HepG2 (cell line): ENCODE data around the gene PLP1. TPM values are rescaled to one million over a fixed set of nuclear protein-coding genes. Genes with fewer than 3 reads are reported as not detected.

Source experiments
- BRCA1 ChIP-seq: sonication (generic); formaldehyde crosslinking; IDR thresholded peaks from 2 replicates; pipeline ENCODE4 v1.4.0; 2020; ENCODE audit warnings: missing genetic modification reagents
- CCAR2 ChIP-seq: fragments of 200-400 bp; formaldehyde crosslinking; optimal IDR thresholded peaks from 2 replicates; pipeline ENCODE3; 2018; ENCODE audit warnings: low read depth, mild to moderate bottlenecking, low read length, moderate library complexity
- HDAC2 ChIP-seq: sonication (generic); formaldehyde crosslinking; IDR thresholded peaks from 2 replicates; pipeline ENCODE4 v1.4.0; 2020; ENCODE audit warnings: missing genetic modification reagents
- HMG20A ChIP-seq: IDR thresholded peaks from 2 replicates; pipeline ENCODE4 v1.6.1; 2016; ENCODE audit warnings: borderline replicate concordance
- SSRP1 ChIP-seq: IDR thresholded peaks from 2 replicates; pipeline ENCODE4 v1.6.1; 2016; ENCODE audit warnings: control low read depth
- ZNF790 ChIP-seq: sonication (generic); formaldehyde crosslinking; IDR thresholded peaks from 2 replicates; pipeline ENCODE4 v1.8.0; 2022; ENCODE audit warnings: missing genetic modification reagents, mild to moderate bottlenecking, borderline replicate concordance
- ZSCAN25 ChIP-seq: sonication (generic); formaldehyde crosslinking; IDR thresholded peaks from 2 replicates; pipeline ENCODE4 v1.8.0; 2022; ENCODE audit warnings: mild to moderate bottlenecking, missing genetic modification reagents
- polyA plus RNA-seq, 8 experiments: library from polyadenylated mRNA; depleted of rRNA in 3 of 8; stranded (reverse) in 7 of 8; unstranded in 1 of 8; fragments of >200 nt; fragmentation: Illumina TruSeq in 4 of 8; extraction: Trizol in 4 of 8; gene quantifications; 2 replicates each; pipeline versions ENCODE4 v1.2.1 to v1.2.3, GENCODE V29; 2011 to 2016; ENCODE audit warnings: low read depth in 4 of 8, missing spikeins in 1 of 8, mixed read lengths in 1 of 8; ENCODE audit not compliant: insufficient read depth in 1 of 8
- total RNA-seq, 5 experiments: library from RNA; depleted of rRNA; stranded (reverse); fragments of >200 nt; fragmentation: Illumina TruSeq; extraction: Trizol; gene quantifications; 2 replicates each; pipeline ENCODE4 v1.2.3, GENCODE V29; 2016; ENCODE audit warnings: low read depth in 1 of 5
- TF ChIP-seq, protein P1 (sequence below): sonication (generic); formaldehyde crosslinking; IDR thresholded peaks from 2 replicates; pipeline ENCODE4 v1.9.0; 2021; ENCODE audit warnings: missing genetic modification reagents, borderline replicate concordance
- TF ChIP-seq, protein P2 (sequence below): sonication (generic); formaldehyde crosslinking; IDR thresholded peaks from 2 replicates; pipeline ENCODE4 v1.9.0; 2022; ENCODE audit warnings: missing genetic modification reagents, mild to moderate bottlenecking, borderline replicate concordance

PLP1 gene
- total and polyA plus RNA-seq, 2 of the 13 experiments (the other 11 are each of a cell fraction or from before 2014, with no cell fraction given) = 0.15 to 0.27 TPM

DNA sequence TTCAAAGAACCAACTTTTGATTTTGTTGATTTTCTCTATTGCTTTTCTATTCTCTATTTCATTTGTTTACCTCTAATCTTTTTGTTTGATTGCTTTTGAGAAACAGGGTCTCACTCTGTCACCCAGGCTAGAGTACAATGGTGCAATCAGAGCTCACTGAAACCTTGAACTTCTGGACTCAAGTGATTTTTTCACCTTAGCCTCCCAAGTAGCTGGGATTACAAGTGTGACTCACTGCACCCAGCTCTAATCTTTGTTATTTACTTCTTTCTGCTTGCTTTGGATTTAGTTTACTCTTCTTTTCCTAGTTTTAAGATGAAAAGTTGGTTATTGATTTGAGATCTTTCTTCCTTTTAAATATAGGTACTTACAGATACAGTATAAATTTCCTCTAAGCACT lies 29.2 kb downstream of the PLP1 start (continued):
- TF ChIP-seq ZSCAN25 (CRISPR knock-in tag) = no peak
- TF ChIP-seq HDAC2 (CRISPR knock-in tag) = no peak
- TF ChIP-seq BRCA1 (CRISPR knock-in tag) = no peak
- no peak for TF ChIP-seq SSRP1 (CRISPR knock-in tag)
- TF ChIP-seq, protein P1, sequence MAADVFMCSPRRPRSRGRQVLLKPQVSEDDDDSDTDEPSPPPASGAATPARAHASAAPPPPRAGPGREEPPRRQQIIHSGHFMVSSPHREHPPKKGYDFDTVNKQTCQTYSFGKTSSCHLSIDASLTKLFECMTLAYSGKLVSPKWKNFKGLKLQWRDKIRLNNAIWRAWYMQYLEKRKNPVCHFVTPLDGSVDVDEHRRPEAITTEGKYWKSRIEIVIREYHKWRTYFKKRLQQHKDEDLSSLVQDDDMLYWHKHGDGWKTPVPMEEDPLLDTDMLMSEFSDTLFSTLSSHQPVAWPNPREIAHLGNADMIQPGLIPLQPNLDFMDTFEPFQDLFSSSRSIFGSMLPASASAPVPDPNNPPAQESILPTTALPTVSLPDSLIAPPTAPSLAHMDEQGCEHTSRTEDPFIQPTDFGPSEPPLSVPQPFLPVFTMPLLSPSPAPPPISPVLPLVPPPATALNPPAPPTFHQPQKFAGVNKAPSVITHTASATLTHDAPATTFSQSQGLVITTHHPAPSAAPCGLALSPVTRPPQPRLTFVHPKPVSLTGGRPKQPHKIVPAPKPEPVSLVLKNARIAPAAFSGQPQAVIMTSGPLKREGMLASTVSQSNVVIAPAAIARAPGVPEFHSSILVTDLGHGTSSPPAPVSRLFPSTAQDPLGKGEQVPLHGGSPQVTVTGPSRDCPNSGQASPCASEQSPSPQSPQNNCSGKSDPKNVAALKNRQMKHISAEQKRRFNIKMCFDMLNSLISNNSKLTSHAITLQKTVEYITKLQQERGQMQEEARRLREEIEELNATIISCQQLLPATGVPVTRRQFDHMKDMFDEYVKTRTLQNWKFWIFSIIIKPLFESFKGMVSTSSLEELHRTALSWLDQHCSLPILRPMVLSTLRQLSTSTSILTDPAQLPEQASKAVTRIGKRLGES = no peak
- TF ChIP-seq CCAR2 = no peak
- TF ChIP-seq, protein P2, sequence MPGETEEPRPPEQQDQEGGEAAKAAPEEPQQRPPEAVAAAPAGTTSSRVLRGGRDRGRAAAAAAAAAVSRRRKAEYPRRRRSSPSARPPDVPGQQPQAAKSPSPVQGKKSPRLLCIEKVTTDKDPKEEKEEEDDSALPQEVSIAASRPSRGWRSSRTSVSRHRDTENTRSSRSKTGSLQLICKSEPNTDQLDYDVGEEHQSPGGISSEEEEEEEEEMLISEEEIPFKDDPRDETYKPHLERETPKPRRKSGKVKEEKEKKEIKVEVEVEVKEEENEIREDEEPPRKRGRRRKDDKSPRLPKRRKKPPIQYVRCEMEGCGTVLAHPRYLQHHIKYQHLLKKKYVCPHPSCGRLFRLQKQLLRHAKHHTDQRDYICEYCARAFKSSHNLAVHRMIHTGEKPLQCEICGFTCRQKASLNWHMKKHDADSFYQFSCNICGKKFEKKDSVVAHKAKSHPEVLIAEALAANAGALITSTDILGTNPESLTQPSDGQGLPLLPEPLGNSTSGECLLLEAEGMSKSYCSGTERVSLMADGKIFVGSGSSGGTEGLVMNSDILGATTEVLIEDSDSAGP = no peak
- TF ChIP-seq ZNF790 (CRISPR knock-in tag) = no peak
- peak; percentile 44; the same call in 1 of the 2 replicates for TF ChIP-seq HMG20A (CRISPR knock-in tag)
